Esophagus muscularis mucosa (tissue), 3 donors: ENCODE measurements around the gene TBC1D14.

Experiments used
- CTCF ChIP-seq, 3 experiments: fragments of 200-600 bp in 2 of 3; fragments of 450-650 bp in 1 of 3; sonication (generic) in 2 of 3; IDR thresholded peaks; one replicate each; pipeline ENCODE4 v1.5.1; 2017 to 2019; ENCODE audit warnings: antibody characterized with exemption in 3 of 3, mild to moderate bottlenecking in 2 of 3, moderate library complexity in 1 of 3
- POLR2A ChIP-seq: fragments of 450-650 bp; IDR thresholded peaks from one replicate; pipeline ENCODE4 v1.6.1; 2017; ENCODE audit warnings: antibody characterized with exemption, moderate library complexity, mild to moderate bottlenecking, low read depth
- POLR2AphosphoS5 ChIP-seq, 2 donors: sonication (generic); formaldehyde crosslinking; IDR thresholded peaks; one replicate each; pipeline ENCODE4 v1.6.1; 2017; ENCODE audit warnings: antibody characterized with exemption in 2 of 2

- TF ChIP-seq POLR2A (no peak), CTCF (IDR thresholded peaks at IDR 0.05) (no peak), POLR2AphosphoS5 (IDR thresholded peaks at IDR 0.05) (no peak)
Measured at GRCh38 chr4:7021930-7022664, 112.5 kb downstream of the TBC1D14 start.
